DOHH2 (cell line): ENCODE results near the gene SLC6A2.

Experiments
- EZH2phosphoT487 ChIP-seq: fragments of 200-600 bp; sonication (generic); IDR thresholded peaks from 2 replicates; pipeline ENCODE4 v1.6.1; 2017; ENCODE audit warnings: borderline replicate concordance, mild to moderate bottlenecking, antibody characterized with exemption, low read length, moderate library complexity, mixed read lengths
- TF ChIP-seq, protein P1 (sequence below): fragments of 200-600 bp; sonication (generic); IDR thresholded peaks from one replicate; pipeline ENCODE4 v1.5.1; 2014; ENCODE audit warnings: antibody characterized with exemption, mild to moderate bottlenecking, low read depth, low read length; ENCODE audit not compliant: poor library complexity, severe bottlenecking

DNA sequence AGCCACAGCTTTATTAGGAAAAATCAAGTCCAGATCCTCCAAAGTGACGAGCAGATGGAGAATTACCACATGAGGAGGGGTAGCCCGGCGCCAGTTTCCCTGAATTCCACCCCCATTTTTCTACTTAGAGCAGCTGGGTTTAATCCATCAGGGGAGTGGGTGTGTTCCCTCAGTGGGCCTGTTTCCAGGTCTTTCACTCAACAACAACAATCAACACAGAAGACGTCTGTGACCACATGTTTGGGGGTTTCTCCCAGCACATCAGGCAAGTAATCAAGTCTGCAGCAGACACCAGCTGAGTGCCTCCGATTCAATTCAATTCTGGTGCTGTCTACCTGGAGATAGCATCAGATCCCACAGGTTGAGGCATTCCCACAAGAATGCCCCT lies 6.8 kb downstream of the SLC6A2 start:
- TF ChIP-seq, protein P1, sequence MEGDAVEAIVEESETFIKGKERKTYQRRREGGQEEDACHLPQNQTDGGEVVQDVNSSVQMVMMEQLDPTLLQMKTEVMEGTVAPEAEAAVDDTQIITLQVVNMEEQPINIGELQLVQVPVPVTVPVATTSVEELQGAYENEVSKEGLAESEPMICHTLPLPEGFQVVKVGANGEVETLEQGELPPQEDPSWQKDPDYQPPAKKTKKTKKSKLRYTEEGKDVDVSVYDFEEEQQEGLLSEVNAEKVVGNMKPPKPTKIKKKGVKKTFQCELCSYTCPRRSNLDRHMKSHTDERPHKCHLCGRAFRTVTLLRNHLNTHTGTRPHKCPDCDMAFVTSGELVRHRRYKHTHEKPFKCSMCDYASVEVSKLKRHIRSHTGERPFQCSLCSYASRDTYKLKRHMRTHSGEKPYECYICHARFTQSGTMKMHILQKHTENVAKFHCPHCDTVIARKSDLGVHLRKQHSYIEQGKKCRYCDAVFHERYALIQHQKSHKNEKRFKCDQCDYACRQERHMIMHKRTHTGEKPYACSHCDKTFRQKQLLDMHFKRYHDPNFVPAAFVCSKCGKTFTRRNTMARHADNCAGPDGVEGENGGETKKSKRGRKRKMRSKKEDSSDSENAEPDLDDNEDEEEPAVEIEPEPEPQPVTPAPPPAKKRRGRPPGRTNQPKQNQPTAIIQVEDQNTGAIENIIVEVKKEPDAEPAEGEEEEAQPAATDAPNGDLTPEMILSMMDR, result no peak
- no peak for TF ChIP-seq EZH2phosphoT487
